Activated effector memory CD4-positive, alpha-beta T cell treated with Interleukin-2 at 50 U/mL for 16 hours (primary cell): Measurements from ENCODE around the gene CADPS.

Source experiments
- DNase-seq: peaks from one replicate; pipeline ENCODE4 v3.0.0-alpha.2; 2020

CADPS gene

DNA sequence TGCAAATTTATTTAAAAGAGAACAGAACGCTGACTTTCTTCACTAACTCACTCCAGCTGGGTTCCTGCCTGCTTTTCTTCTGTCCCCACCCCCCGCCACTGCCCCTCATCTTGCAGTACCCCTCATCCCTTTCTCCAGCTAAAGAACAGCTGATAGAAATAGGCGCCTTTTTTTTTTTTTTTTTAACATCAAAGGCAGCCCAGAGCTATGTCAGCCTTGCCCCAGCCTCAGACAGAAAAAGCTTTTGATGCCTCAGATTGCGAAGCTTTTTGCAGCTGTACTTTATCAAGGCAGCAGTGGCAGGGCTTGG is 1.8 kb downstream of the CADPS start:
- DNase-seq: no peak

DNA sequence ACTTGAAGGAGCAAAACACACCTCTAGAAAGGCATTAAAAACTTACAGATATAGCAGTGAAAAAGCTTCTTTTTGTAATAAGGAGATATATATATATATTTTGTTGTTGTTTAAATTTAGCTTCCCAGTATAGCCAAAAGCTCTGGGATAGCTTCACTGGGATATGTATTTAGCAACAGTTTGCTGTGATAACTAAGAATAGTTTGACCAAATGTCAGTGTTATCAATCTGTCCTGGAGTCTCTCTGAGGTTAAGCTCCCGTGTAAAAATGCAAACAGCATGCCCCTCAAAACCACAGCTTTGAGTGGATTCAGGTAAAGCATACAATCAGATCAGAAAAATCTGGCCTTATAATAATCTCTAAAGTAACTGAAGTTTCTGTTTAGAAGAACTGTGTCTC is 2.9 kb downstream of the CADPS start:
- DNase-seq: no peak

DNA sequence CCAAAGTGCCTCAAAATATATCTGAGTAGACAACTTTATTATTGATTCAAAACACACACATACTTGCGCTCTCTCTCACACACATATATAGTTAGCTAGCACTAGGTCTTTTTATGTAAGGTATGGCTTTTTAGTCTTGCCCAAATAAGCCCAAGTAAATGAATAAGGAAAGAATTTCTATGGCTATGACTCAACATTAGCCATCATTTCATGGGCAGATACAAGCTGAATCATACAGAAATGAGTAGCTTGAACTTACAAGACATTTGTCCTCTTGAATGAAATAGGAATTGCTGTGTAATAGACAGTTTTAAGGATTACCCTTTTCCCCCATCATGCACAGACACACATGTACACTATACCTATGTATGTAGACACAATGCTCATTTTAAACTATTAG is 4.9 kb downstream of the CADPS start:
- no peak for DNase-seq

DNA sequence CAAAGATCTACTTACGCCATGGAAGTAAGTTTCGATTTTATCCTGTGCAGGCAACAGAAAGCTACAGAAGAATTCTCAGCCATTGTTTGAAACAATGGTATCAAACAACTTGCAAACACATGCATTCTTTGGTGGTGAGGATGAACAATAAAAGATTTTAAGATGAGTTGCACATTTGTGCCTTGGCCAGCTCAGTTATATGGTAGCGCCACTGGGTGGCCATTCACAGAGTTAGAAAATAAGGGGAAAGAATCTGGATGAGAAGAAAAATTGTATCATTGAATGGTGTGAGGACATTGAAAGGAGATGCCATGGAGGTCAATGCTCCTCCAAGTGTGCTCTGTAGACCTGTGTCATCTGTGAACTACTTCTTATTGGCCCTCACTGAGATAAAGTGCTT is 11.6 kb downstream of the CADPS start:
- no peak for DNase-seq

DNA sequence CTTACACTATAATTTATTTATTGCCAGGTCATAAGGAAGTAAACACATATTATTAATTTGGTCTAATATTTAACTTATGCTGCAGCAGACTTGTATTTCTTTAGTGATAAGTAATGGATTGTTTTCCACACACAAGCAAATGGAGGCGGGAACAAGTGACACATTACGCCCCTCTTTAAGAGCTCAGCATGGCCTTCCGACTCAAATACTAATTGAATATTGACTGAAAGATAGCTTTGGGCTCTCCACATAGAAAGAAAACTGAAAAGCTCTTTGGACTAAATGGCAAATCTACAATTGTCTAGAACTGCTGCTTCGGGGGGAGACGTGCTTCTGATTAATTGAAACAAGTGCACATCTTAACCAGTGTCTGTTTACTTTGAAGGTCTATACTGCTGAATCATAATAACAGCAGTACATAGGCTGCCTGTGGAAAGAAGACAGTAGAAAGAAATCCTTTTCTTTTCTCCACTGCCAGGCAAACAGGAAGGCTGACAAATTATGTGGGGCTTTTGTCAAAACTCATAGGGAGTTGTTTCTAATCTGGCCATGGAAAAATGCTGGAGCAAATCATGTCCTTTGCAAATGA is 15.9 kb downstream of the CADPS start:
- no peak for DNase-seq

DNA sequence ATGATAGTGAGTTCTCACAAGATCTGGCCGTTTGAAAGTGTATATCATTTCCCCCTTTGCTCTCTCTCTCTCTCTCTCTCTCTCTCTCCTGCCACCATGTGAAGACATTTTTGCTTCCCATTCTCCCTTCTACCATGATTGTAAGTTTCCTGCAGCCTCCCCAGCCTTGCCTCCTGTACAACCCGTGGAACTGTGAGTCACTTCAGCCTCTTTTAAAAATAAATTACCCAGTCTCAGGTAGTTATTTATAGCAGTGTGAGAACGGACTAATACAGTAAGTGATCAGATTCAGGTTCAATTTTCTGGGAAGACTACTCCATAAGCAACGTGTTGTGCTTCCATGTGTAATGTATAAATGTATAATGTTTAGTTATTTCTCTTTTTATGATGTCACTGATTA is 29.2 kb downstream of the CADPS start:
- no peak for DNase-seq

DNA sequence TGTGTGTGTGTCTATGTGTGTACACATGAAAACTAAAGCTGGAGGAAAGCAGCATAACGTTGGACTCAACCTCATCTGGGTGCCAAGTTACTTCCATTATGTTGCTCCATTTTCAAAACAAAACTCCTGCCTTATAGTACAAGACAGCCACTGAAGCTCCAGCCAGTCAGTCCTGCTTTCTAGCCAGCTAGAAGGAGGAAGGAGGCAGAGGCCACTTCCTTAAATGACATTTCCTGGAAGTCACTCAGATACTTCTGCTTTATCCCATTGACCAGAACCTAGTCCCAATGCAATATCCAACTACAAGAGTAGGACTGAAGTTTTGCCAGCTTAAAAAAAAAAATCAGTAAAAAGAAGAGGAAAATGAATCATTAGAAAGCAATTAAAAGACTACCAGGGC is 31.7 kb downstream of the CADPS start:
- DNase-seq: no peak

DNA sequence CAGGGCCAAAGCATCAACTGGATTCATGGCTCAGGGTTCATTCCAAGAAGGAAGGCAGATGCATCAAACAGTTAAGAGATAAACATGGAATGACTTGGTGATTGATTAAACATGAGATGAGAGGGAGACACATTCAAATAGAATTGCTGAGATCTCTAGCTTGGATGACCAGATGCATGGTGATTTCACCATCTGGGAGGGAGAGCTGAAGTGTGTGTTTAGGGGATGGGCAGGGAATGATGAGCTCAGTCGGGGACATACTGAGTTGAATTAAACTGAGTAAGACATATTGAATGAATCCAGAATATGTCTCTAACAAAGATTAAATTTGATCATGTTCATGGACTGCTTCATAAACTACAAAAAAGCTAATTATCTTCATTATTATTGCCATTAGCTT is 35.5 kb downstream of the CADPS start:
- no peak for DNase-seq

DNA sequence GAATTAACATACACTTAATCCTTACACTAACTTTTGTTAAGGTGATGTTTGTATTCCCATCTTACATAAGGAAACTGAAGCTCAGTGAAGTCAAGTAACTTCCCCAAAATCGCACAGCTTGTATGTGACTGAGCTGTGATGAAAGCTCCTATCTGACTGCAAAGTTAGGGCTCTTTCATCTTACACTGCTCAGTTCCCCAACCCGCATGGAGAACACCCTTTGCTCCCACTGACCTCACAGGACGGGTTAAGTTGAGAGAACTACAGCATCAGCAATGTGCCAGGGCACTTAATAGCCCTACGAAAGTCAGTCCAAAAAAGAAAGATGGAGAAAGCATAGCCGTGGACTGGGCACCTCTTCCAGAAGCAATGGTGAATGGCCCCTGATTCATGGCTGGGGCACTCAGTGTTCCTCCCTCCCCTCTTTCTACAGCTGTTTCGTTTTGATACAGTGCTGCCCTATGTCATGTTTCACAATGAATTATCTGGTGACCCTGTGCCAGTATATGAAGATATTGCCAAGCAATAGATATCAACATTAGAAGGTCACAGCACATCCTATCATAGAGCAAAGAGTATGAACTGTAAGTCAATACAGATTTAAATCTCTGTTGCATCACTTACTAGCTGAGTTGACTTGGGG is 38.0 kb downstream of the CADPS start:
- DNase-seq: no peak

DNA sequence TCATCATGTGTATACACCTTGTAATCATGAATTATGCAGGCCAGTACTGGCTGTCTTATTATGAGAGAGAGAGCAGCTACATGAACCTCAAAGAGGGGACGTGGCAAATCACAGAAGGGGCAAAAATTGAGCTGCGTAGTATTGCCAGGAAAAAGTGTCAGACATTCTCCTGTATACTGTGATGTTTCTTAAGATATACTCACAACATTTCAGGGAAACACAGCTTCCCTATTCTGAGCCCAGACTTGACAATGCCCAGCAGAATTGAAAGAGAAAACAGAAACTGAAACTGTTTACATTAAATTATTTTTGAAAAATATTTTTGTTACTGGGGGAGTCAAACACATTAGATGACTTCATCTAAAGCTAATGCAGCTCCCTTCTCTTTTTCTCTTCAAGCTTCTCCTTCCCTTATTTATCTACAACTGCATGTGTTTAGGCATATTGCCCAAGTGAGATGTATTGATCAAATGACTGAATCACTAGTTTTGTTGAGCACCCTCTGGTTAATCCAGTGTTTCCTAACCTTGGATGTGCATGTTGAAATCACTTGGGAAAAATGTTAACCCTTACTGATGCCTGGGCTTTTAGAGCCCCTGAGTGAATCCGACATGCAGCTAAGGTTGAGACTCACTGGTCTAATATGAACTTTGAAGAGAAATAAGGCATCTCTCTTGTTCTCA is 39.5 kb downstream of the CADPS start:
- no peak for DNase-seq

DNA sequence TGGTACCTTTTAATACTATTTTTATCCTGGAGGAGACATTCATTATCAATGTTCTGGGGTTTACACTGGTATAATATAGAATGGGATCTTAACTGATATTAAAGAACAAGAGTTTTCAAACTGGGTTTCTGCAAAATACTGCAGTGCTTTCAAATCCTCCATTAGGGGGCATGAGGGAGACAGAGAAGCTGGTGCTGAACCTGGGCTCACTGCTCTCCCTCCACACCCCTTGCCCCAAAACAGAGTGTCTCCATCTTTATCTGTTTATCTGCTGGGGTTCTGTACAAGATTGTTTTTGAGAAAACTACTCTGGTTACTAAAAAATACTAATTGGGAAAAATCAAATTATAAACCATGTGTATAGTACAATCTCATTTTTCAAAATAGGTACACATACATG is 41.7 kb downstream of the CADPS start:
- DNase-seq: no peak

DNA sequence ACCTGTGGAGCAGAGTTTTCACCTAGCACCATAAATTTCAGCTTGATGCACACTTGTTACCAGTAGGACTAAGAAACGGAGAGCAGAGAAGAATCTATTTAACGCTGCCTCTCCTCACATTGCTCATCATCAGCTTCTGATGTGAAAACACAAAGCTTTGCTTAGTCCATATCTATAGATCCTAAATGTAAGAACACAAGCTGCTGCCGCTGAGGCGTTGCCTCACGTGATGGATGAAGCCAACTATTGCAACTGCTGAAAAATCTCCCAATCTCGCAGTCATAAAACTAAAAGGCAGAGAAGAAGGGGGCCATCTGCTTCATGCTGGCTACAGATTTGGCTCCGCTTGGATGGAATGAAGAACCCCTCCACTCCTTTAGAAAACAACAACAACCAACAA is 42.7 kb downstream of the CADPS start:
- DNase-seq: no peak

DNA sequence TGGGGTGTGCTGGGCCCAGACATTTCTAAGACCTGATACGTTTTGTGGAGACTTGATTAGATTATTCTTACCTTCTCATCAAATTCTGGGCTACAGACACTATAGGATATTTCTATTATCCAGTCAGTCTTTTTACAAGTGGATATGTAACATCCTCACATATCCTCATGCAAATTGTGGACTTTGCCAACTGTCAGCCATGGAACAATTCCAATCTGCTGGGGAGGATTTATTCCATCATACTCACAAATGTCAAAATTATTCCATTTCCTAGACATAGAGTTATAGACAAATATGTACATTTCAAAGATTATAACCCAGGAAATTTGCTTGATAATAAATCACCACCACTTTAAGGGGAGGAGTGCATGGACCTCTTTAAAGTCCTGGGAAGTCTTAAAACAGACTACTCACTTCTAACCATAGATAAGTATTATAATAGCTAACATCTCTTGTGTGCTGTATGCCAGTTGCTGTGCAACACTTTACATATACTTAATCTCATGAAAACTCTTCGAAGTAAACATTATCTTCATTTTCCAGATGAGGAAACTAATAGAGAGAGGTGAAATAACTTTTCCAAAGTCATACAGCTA is 44.4 kb downstream of the CADPS start:
- no peak for DNase-seq

DNA sequence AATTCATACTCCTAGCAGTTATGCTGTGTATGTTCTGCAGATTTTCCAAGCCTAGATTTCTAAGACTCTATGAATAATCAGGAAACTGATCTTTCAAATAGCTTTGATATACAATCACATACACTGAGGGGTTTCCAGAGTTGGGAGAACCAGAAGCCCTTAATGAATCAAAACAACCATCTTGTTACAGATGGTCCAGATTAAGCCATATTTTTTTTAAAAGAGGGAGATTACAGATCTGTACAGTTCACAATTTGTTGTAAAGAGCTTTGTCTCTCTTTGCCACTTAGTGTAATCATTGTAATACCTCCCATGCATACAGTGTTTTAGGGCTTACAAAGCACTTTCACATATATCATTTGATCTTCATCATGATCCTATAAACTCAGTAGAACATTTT is 47.7 kb downstream of the CADPS start:
- DNase-seq: no peak

DNA sequence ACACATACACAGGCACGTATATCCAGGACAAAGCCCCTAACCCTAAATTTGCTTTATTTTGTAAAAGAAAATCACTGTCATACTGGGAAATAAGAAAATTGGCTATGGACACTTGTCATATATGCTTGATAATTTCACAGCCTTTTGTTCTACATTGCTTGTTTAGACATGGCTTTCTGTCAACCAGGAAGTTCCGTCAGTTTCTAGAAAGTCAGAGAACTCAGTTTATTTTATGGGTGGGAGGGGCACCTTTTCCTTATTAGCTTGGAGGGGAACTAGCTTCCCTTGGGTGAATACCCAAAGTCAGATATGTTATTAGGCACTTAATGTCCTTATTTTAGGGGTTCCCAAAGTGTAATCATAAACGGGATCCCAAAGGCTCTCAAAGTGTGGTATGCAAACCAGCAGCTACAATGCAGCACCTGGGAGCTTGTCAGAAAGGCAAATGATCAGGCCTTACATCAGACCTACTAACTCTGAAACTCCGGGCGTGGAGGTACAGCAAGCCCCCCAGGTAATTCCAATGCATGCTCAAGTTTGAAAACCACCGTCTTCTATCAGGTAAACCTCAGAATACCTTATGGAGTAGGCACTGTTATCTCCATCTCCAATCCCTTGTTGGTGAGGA is 50.1 kb downstream of the CADPS start:
- no peak for DNase-seq

DNA sequence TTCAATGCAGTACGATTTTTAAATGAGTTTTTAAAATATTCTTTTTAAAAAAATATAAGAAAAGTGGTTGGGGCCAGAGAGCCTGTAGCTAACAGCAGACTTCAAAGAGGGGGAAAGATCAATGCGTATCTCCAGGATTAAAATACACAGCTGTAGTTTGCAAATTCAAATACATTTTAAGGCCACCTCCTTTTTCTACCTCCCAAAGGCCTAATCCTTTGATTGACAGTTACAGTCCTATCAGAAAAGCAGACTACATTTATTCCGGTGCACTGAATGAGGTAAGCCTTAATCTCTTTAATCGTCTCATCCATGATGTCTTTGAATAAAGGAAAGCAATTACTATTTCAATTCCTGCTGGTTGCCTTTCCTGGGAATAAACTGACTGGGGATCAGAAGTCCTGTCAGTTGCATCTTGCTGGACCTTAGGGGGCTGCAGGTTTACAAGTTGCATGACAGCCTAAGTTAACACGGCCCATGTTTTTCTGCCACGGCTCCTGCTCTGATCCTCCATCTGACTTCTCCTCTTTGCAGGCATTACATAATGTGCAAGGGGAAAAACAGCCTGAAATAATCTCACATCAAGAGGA is 51.7 kb downstream of the CADPS start:
- no peak for DNase-seq

DNA sequence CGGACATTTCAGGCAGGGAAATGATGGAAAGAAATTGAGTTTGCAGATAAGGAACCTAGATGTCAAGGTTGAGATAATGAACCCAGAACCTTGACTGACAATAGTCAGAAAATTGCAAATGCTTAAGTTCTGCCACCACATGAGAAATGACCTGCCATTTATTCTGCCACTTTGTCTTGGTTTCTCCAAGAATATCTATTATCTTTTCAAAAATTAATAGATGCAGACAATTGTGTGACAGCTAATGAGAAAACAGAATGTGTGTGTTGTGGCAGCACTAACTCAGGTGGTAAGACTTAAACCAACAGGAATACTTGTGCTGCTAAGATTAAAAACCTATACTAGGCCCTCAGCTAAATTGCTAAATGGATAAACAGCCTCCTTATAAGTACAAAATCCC is 52.3 kb downstream of the CADPS start:
- no peak for DNase-seq

DNA sequence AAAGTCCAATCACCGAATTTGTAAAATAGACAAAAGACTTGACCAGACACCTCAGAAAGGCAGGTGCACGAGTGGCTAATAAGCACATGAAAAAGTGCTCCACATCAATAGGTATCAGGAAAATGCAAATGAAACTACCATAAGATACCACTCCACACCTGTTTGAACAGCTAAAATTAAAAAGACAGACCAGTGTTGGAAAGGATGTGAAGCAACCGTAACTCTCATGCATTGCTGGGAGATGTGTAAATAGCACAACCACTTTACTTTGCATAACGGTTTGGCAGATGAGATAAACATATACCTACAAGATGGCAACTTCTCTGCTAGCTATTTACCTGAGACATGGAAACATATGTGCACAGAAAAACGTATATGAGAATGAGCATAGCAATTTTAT is 56.9 kb downstream of the CADPS start:
- DNase-seq: no peak

DNA sequence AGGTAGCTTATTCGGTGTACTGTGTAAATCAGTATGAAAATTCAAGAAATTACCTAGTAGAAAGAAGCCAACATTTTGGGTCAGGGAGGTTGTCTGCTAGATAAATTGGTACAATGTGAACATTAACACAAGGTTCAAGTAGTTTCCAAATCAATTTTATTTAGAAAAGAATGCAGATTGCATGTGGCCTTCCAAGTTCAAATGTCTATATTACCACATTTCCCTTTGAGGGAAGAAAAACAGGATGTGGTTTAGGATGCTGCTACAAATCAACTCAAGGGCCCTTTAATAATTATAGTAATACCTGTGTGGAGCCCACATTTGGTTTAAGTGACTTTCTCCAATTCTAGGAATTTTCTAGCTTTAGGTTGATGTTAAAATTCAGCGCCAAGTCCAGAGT is 57.5 kb downstream of the CADPS start:
- DNase-seq: no peak

DNA sequence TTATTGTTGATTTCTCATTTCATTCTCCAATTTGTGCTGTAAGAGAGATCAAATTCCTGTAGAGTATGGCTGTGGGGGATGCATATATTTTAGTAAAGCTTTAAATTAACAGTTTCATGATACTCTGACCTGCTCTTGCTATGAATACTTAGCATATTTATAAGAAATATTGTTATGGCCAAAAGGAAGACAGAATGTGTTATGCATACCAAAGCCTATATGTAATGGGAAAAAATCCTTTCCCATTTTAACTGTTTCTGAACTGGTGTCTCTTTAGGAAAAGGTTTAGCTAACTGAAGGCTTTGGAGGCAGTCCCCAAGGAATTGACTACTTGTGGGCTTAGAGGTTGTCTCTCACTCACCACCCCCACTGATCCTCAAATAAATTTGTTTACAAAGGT is 59.2 kb downstream of the CADPS start:
- no peak for DNase-seq

DNA sequence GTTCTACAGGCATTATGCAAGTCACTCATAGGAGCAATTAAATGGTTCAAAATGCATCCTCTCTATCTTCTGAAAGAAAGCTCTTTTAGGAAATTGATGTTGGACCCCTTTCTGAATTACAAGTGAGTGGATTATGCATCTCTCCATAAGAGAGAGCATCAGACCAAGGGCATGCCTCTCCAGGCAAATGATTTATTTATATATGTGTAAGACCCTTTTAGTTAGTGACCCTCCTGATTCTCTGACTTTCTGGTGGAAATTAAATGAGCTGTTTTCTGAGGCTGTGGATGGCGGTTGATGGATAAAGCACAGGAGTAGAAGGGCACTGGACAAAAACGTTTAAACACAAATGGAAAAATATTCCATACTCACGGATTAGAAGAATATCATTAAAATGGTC is 62.6 kb downstream of the CADPS start:
- DNase-seq: no peak

DNA sequence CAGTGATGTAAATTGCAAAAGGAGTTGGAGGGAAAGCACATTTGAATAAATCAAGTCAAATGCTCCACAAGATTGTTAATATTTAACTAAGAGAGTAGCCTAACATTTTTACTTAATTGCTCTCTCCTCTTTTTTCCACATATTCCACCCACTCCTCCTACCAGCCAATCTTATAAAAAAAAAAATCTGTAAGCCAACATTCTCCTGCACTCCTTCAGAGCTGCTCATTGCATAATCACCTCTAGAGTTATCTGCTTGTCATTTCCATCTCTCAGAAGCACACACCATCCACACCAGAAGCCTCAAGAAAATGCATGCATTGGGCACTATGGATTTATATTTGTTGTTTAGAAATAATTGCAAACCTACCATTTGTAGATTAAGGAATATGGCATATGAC is 64.1 kb downstream of the CADPS start:
- no peak for DNase-seq

DNA sequence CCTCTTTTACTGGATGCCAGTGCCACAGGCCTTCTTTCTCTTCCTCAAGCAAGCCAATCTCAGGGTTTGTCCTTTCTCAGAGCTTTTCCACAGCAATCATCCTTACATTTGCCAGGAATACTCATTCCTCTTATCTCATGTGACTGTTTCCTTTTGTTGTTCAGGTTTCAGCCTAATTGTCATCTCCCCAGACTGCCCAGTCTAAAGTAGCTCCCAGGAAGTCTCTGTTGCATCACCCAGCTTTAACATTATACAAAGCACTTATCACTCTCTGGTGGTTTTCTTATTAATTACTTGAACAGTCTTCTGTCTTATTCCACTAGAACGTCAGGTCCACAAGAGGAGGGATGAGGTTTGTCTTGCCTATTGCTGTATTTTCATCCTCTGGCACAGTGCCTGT is 65.8 kb downstream of the CADPS start:
- DNase-seq: no peak
